Adrenal gland (tissue), 12 donors: ENCODE measurements around the gene CLMP. TPM values are rescaled to one million over a fixed set of nuclear protein-coding genes. Genes with fewer than 3 reads are reported as not detected.

Experiments
- DNase-seq, 7 donors: peaks; one replicate each; pipeline ENCODE4 v3.0.0-alpha.2; 2019 to 2020
- H3K27ac ChIP-seq, 5 donors: fragments of 200-600 bp; sonication (generic) in 4 of 5; 1 replicate in 3 of 5; 2 replicates in 2 of 5; pipeline versions ENCODE4 v1.5.1 to v1.8.0; 2016 to 2020; ENCODE audit warnings: mild to moderate bottlenecking in 1 of 5
- H3K27me3 ChIP-seq: fragments of 200-600 bp; 2 replicates; pipeline ENCODE4 v1.8.0; 2021
- H3K36me3 ChIP-seq, 2 donors: fragments of 200-600 bp; replicated peaks in 1 of 2; 1 replicate in 1 of 2; 2 replicates in 1 of 2; pipeline versions ENCODE4 v1.5.1 to v1.8.0; 2018 to 2022
- H3K4me1 ChIP-seq, 2 donors: fragments of 200-600 bp; replicated peaks in 1 of 2; 1 replicate in 1 of 2; 2 replicates in 1 of 2; pipeline versions ENCODE4 v1.5.1 to v1.8.0; 2018 to 2021
- H3K4me3 ChIP-seq, 4 donors: fragments of 200-600 bp; sonication (generic) in 3 of 4; one replicate each; pipeline ENCODE4 v1.5.1; 2016 to 2018
- H3K9me3 ChIP-seq, 3 donors: fragments of 200-600 bp; sonication (generic) in 1 of 3; replicated peaks in 1 of 3; 1 replicate in 2 of 3; 2 replicates in 1 of 3; pipeline versions ENCODE4 v1.5.1 to v1.8.0; 2016 to 2021
- POLR2A ChIP-seq, 2 donors: fragments of 450-650 bp; IDR thresholded peaks; one replicate each; pipeline ENCODE4 v1.6.1; 2017; ENCODE audit warnings: antibody characterized with exemption in 2 of 2, mild to moderate bottlenecking in 2 of 2, moderate library complexity in 1 of 2
- WGBS, 4 donors: extraction: QIAGEN DNeasy Blood & Tissue Kit in 2 of 4; methylation state at CpG; one replicate each; pipeline versions ENCODE4 v1.1.5 to v1.1.7; 2013 to 2017; 5-methylcytosine and 5-hydroxymethylcytosine counted together
- intact Hi-C, 2 donors: fragments of 100-400 bp; cut with DNase I; formaldehyde crosslinking; loops; one replicate each; pipeline versions ENCODE4 v1.14.1 to v1.15.0; 2022 to 2023
- polyA plus RNA-seq, 3 donors: library from polyadenylated mRNA; stranded (reverse); fragments of 200-250 nt in 2 of 3; fragments of 350-450 nt in 1 of 3; fragmentation: Illumina TruSeq in 1 of 3; extraction: RNeasy Lipid Tissue Mini Kit (QIAGEN cat#74804) in 1 of 3; gene quantifications; one replicate each; pipeline ENCODE4 v1.2.3, GENCODE V29; 2013 to 2014
- total RNA-seq, 9 donors: library from RNA; depleted of rRNA in 4 of 9; stranded (reverse); fragments of >200 nt in 4 of 9; fragments of 120-200 nt in 1 of 9; fragmentation: NEBNext Ultra II Directional in 1 of 9; extraction: Animal tissue kit (Norgen Biotek cat#: 25700) in 1 of 9; gene quantifications; one replicate each; pipeline versions ENCODE4 v1.1.0 to v1.2.4, GENCODE V29; 2013 to 2023
- TF ChIP-seq, protein P1 (sequence below), 6 experiments: fragments of 450-650 bp in 4 of 6; fragments of 200-600 bp in 2 of 6; sonication (generic) in 1 of 6; IDR thresholded peaks; 1 replicate in 5 of 6; 2 replicates in 1 of 6; pipeline versions ENCODE4 v1.5.1 to v1.8.0; 2016 to 2021; ENCODE audit warnings: antibody characterized with exemption in 6 of 6, mild to moderate bottlenecking in 2 of 6, moderate library complexity in 1 of 6
- donor health status: healthy with polysubstance abuse.
- donor health status: Bipolar disorder and iron deficiency.
- donor health status: DM: yes; HTN: yes; CAD: no.
- donor health status: DM: no; HTN: no; CAD: no.
- donor health status: DM: no; HTN: no; CAD: no.
- donor health status: DM: yes; HTN: yes; CAD: no.

CLMP gene
- total and polyA plus RNA-seq, 12 donors: 3.8 to 36.6 (median 19.8) TPM

DNA sequence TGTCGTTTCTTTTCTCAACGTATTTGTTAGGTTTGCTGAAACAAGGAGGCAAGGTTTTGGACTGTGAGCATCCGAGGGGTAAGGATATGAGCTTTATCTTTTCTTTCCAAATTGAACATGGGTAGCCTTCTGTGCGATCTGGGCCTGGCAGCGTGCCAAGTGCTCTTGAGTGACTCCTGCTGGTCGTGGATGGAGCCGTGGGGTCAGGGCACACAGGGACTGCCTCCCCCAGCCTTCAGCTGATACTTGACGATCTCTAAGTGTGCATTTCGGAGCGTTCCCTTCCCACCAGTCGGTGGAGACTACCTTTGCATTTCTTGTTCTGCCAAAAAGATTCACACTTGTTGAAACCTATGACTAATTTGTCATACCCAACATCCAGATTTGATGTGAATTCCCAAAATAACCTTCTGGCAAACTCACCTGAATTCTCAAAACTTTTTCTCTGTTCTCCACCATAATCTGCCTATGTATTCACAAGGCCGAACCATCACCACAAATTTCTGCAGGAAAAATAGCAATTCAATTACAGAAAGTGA lies 40.1 kb upstream of the CLMP start:
- Histone ChIP-seq H3K4me3 (no peak overlapping the region), H3K9me3 (no peaks in the 10 kb centered on the region), H3K36me3 (no peaks in the 10 kb centered on the region), H3K27ac (peak overlapping the region in 1 of 5 donors; percentile 75), H3K27me3 (no peaks in the 10 kb centered on the region), H3K4me1 (no peaks in the 10 kb centered on the region)
- TF ChIP-seq, protein P1, sequence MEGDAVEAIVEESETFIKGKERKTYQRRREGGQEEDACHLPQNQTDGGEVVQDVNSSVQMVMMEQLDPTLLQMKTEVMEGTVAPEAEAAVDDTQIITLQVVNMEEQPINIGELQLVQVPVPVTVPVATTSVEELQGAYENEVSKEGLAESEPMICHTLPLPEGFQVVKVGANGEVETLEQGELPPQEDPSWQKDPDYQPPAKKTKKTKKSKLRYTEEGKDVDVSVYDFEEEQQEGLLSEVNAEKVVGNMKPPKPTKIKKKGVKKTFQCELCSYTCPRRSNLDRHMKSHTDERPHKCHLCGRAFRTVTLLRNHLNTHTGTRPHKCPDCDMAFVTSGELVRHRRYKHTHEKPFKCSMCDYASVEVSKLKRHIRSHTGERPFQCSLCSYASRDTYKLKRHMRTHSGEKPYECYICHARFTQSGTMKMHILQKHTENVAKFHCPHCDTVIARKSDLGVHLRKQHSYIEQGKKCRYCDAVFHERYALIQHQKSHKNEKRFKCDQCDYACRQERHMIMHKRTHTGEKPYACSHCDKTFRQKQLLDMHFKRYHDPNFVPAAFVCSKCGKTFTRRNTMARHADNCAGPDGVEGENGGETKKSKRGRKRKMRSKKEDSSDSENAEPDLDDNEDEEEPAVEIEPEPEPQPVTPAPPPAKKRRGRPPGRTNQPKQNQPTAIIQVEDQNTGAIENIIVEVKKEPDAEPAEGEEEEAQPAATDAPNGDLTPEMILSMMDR (IDR thresholded peaks at IDR 0.05): peak; percentile 21 to 66 (median 42)
- no peak for TF ChIP-seq POLR2A (IDR thresholded peaks at IDR 0.05)
- DNase-seq: peak in 5 of 7 donors; percentile 46 to 80 (median 62)
- WGBS, 4 donors: 54 to 68% (median 56%) methylated on average over 9 to 12 of the region's 12 CpGs
- intact Hi-C loops: no loop called here

DNA sequence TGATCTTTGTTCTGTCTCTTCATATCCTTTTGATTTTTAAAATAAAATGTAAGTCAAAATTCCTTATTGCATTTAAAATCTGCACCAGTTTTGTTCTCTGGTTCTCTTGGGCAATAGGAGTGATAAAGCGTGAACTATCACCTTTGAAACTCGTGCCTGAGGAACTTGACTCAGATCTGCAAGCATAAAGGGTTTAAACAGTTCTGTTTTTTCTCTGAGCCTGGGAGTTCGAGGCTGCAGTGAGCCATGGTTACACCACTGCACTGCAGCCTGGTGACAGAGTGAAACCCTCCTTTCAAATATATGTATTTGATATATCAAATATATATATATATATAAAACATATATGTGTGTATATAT lies 38.9 kb upstream of the CLMP start:
- Histone ChIP-seq H3K36me3 (no peaks in the 10 kb centered on the region), H3K4me3 (no peak overlapping the region), H3K27ac (no peak overlapping the region), H3K27me3 (no peaks in the 10 kb centered on the region), H3K4me1 (no peaks in the 10 kb centered on the region), H3K9me3 (no peaks in the 10 kb centered on the region)
- DNase-seq: no peak
- WGBS, 4 donors: 47 to 73% (median 65%) methylated on average over 3 of the region's 3 CpGs
- TF ChIP-seq POLR2A (IDR thresholded peaks at IDR 0.05): no peak
- TF ChIP-seq, protein P1 (IDR thresholded peaks at IDR 0.05): no peak
- intact Hi-C loops: no loop called here

GRCh38 chr11:123233280-123233974 lies 38.4 kb upstream of the CLMP start:
- Histone ChIP-seq H3K36me3 (no peaks in the 10 kb centered on the region), H3K27me3 (no peaks in the 10 kb centered on the region), H3K9me3 (no peaks in the 10 kb centered on the region), H3K27ac (no peak overlapping the region), H3K4me3 (no peak overlapping the region), H3K4me1 (no peaks in the 10 kb centered on the region)
- no peak for DNase-seq
- TF ChIP-seq, protein P1 (IDR thresholded peaks at IDR 0.05): no peak
- TF ChIP-seq POLR2A (IDR thresholded peaks at IDR 0.05): no peak
- 73 to 83% (median 81%) methylated on average over 6 of the region's 6 CpGs for WGBS, 4 donors
- intact Hi-C loops: no loop called here

DNA sequence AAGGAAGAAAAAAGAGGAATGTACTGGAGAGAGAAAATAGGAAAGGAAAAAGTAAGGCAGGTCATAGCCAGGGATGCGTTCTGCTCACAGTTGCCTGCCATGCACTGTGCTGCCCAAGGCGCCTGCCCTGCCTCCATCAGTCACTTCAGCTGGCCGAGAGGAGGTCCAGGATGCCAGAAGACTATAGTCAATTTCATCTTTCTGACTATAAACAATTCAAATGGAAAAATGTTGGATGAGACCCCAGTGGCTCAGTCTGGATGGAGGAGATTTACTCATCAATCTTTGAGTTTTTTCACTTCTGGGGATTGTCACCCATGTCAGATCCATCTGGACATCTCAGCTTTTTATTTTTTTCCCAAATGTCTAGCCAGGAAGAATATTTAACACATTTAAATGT lies 36.7 kb upstream of the CLMP start:
- 74 to 91% (median 83%) methylated on average over 3 of the region's 3 CpGs for WGBS, 4 donors
- no peak overlapping the region for H3K4me3 ChIP-seq
- H3K9me3 ChIP-seq: no peaks in the 10 kb centered on the region
- DNase-seq: no peak
- H3K36me3 ChIP-seq: no peaks in the 10 kb centered on the region
- no peak overlapping the region for H3K27ac ChIP-seq
- H3K27me3 ChIP-seq: no peaks in the 10 kb centered on the region
- H3K4me1 ChIP-seq: no peaks in the 10 kb centered on the region
- intact Hi-C loops: no loop called here
- no peak for TF ChIP-seq POLR2A (IDR thresholded peaks at IDR 0.05)
- TF ChIP-seq, protein P1 (IDR thresholded peaks at IDR 0.05): no peak
